Measurements from ENCODE around the gene SDC3. TPM values are rescaled to one million over a fixed set of nuclear protein-coding genes. Genes with fewer than 3 reads are reported as not detected.
"Not testable (repeated sequence)": the region's sequence is repeated elsewhere in the genome, so short reads cannot be mapped to it uniquely, and the experiment has no call there.

SDC3 gene
- 26.0 TPM for total RNA-seq

DNA sequence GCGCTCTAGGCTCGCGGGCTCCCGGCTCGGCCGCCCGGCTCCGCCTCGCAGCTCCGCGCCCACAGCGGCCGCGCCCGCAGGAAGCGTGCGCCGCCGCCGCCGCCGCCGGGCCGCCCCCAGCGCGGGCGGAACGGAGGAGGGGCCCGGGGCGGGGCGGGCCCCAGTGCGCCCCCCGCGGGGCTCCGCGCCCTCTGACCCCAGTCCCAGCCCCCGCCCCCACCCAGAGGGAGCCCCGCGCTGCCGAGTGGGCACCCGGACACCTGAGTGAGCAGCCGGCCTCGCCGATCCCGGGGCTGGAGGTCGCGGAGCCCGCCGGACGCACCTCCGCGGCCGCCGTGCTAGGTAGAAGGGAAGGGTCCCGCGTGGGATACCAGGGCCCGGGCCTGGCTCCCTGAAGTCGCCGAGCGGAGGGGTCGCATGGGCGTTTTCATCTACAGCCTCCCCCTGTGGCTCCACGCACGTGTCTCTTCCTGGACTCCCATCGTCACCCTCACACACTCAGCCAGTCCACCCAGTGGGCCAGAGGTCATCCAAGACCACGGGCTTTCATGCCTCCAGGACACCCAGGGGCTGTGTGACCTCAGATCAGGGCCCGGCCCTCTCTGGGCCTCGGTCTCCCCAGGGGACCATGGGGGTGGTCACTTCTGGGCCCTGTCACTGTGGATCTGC lies at the start of gene SDC3:
Gene SDC3 (minus strand): TSS at position 63 of the 669 bp plus-strand sequence. CDS start 172 bp downstream, outside the sequence.
- DNase-seq = peak; percentile 57

- no peak for DNase-seq
Measured at GRCh38 chr1:30957560-30958222, 49.1 kb upstream of the SDC3 start.

GRCh38 chr1:30955448-30956015 lies 47.0 kb upstream of the SDC3 start:
- no peak for DNase-seq

GRCh38 chr1:30953685-30954084 lies 45.1 kb upstream of the SDC3 start:
- no peak for DNase-seq

GRCh38 chr1:30952098-30952497 lies 43.5 kb upstream of the SDC3 start:
- DNase-seq = no peak

- DNase-seq = no peak
Measured at GRCh38 chr1:30950700-30951099, 42.1 kb upstream of the SDC3 start.

DNA sequence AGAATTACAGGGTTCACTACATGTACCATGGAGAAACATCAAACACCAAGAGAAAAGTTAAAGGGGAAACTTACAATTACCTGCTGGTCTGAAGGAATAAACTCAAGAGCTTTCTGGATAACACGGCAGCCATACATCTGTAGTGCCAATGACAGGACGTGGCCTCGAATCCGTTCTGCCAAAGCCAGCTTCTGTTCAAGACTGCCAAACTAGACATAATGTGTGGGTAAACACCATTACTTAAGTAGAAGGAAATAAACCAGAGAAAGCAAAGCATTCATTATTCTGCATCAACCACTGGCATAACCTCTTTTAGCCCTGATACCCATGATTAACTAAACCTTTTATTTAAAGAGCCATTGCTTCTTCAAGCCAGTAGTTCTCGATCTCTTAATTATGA lies 41.5 kb upstream of the SDC3 start:
- DNase-seq = no peak

GRCh38 chr1:30949487-30949838 lies 40.9 kb upstream of the SDC3 start:
- not testable (repeated sequence) for DNase-seq

DNA sequence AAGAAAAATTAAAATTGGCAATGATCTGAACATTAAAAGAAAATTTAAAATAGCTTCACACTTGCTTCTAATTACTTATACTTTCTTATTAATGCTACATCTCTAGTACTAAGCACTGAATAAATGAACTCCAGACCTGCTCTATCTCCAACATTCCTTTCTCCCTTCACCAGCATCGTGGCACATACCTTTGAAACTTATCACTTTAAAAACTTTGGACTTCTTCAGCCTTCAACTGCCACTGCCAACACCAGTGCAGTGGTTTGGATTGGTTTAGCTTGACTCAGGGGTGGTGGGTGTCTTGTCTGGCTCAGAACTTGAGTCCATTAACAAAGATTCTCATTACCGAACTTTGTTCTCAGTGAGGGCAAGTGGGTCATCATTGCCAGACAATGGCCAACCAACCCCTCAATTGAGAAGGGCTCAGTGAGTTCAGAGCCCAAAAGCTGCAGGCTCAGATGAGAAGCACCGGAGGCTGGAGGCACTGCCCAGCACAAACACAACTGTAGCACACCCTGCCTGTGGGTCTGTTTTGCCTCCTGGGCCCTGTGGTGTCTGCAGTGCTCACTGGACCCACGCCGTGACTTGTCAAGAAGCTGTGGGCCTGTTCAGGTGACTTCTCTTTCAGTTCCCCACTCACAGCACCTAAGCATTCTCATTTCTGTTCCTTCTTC lies 40.4 kb upstream of the SDC3 start:
- not testable (repeated sequence) for DNase-seq

DNA sequence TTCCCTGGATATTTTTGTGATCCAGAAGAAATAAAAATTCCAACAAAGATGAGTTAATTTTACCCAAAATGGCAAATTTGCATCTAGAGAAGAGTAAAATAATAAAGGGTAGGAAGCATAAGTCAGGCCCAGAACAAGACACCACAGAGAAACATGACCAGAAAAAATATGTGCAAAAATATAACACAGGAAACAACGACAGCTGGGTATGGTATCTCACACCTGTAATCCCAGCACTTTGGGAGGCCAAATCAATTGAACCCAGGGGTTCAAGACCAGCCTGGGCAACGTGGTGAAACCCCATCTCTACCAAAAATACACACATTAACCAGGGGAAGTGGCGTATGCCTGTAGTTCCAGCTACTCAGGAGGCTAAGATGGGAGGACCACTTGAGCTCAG lies 39.7 kb upstream of the SDC3 start:
- no peak for DNase-seq

DNA sequence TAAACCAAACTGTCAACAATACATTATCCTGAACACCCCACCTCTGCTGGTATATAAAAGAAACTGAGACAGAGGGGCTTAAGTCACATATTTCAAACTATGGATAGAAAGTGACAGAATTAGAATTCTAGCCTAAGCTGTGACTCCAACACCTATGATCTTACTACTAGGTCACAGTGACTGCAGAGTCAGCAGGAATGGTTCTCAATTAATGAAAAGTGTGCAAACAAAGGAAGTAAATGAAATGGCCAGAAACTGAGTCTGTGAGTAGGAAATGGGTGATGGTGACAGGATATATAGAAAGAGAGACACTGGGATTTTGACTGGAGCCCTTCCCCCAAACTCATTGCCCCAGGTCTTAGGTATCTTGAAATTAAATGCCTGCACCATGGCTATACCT lies 38.7 kb upstream of the SDC3 start:
- no peak for DNase-seq

DNA sequence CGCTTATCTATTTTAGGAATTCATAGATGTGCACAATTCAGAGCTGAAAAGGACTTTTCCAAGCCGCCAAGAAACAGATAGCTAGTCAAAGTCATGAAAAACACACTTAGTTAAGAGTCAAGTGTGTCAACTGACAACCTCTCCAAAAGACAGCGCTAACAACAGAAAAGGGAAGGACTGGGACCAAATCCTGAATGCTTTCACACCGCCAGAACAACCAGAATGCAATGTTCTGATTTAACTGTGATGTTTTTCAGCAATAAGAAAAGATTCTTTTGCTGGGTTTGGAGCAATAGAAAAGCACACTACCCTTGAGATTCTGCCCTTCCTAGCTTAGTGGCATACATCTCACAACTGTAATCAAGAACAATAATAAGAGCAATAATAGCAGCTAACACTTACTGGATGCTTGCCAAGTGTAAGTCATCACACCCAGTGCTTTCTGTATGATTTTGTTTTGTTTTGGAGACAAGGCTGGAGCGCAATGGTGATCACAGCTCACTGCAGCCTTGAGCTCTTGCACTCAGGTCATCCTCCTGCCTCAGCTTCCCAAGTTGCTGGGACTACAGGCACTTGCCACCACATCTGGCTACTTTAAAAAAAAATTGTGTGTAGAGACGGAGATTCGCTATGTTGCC lies 33.9 kb upstream of the SDC3 start:
- no peak for DNase-seq

- no peak for DNase-seq
Measured at GRCh38 chr1:30940541-30940940, 32.0 kb upstream of the SDC3 start.

DNA sequence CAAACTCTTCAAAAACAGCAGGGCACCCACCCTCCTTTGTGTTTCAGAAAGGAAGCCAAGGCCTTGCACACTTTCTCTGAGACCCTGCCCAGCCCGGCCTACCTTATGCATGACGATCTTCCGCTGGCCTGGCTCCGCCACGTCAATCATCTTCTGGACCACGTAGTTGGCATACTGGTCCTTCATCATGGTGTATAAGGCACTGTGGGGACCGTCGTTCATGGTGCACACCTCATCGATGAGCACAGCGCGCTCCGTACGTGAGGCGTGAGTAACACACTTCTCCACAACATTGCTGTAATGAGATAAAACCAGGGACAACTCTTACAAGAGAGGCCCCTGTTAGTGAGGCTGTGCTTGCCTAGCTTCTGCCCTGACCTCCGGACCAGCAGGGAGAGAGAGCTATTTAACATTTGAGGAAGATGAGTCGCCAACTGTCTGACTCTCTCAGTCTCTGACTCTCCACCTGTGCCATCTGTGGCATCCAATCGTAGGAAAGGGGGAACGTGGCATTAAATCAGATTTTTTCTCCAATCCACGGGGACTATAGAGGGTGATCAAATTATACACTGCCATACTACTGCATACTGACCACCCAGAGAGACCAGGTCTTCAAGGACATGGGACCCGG lies 28.1 kb upstream of the SDC3 start:
- no peak for DNase-seq

DNA sequence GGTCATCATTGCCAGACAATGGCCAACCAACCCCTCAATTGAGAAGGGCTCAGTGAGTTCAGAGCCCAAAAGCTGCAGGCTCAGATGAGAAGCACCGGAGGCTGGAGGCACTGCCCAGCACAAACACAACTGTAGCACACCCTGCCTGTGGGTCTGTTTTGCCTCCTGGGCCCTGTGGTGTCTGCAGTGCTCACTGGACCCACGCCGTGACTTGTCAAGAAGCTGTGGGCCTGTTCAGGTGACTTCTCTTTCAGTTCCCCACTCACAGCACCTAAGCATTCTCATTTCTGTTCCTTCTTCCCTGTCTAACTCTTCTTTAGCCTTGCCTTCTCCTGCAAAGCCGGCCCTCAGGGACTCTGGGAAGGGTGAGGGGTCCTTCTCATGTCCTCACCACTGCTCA lies 27.2 kb upstream of the SDC3 start:
- not testable (repeated sequence) for DNase-seq

- DNase-seq = no peak
Measured at GRCh38 chr1:30934613-30935012, 26.1 kb upstream of the SDC3 start.

DNA sequence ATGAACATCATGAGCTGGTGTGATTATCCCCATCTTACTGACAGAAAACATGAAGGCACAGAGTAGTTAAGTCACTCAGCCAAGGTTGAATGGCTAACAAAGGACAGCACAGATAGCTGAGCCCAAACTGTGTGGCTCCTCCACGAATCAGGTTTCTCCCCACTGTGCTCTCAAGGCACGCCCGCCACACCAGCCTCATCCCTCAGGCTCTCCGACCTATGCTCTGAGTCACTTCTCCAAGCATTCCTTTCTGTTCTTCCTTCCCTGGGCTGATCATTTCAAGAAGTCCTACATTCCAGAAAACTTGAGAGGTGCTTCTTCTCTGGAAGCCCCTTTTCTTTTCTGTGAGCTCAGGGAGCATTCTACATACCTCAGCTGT lies 25.3 kb upstream of the SDC3 start:
- no peak for DNase-seq

DNA sequence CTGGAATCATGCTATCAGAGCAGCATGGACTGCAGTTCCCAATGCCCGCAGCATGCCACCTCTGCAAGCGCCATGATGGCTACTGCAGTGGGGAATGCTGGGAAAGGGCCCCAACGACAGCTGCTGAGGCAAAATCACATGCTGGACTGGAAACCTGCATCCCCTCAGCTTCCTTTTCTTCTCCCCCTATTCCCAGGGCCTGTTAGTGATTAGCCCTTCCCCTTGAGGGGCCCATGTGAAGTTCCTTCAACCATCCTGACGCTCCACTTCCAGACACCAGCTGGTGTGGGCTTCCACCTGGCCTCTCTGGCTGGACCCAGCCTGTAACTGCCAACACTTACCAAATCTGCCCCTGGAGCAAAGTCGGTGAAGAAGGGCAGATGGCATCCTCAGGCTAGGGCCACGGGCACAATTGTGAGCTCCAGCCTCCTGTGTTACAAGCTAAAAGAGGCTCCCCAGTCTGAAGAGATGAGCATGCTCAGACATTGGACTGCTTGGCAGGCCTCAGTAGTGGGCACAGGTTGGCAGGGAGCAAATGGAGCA lies 22.1 kb upstream of the SDC3 start:
- no peak for DNase-seq

GRCh38 chr1:30929944-30930525 lies 21.5 kb upstream of the SDC3 start:
- peak; percentile 32 for DNase-seq

DNA sequence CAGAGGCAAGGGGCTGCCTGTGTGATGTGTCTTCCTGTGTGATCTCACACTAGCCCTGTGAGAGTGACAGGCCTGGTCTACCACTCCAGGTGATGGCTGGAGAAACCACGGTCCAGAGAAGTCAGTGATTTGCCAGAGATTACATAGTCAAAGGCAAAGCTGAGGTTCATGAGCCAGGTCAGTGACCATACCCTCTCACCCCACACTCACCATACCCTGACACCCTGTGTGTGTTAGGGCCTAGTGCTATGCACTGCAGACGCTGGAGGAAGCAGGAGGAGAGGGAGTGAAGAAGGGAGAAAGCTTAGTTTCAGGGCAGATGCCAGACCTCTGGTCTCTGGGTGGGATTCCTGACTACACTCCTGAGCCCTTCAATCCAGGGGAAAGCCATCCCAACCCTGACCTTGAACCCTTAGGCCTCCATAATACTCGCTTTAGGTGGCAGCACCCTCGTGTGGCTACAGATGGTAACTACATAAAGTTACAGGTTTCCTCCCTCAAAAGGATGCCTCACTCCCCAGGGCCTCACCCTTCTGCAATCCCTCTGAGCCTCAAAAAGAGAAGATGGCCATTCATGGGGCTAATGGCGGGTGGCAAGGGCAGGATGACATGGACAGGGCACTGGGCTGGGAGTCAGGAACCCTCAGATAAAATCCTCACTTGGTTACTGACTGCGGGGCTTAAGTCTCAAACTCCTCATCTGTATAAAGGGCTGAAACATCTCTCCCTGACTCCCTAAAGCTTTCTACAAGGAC lies 20.8 kb upstream of the SDC3 start:
- peak; percentile 51 for DNase-seq

GRCh38 chr1:30928789-30929134 lies 20.2 kb upstream of the SDC3 start:
- DNase-seq = no peak

Data from tongue (tissue), 2 donors.